DOHH2 (cell line): Measurements from ENCODE around the gene IGF1R.

ENCODE experiments used
- H3F3A ChIP-seq: fragments of 200-600 bp; sonication (generic), shearing (Covaris generic); 2 replicates; pipeline ENCODE4 v1.6.0; 2016; ENCODE audit warnings: antibody characterized with exemption, mild to moderate bottlenecking; ENCODE audit not compliant: control insufficient read depth, insufficient read depth
- H3K27ac ChIP-seq: fragments of 200-600 bp; sonication (generic); 2 replicates; pipeline ENCODE4 v1.5.1; 2014; ENCODE audit warnings: low read depth, mild to moderate bottlenecking, low read length, moderate library complexity
- H3K27me3 ChIP-seq: fragments of 200-600 bp; sonication (generic); 2 replicates; pipeline ENCODE4 v1.6.1; 2014; ENCODE audit warnings: mild to moderate bottlenecking, low read length, mixed read lengths; ENCODE audit not compliant: control insufficient read depth
- H3K36me3 ChIP-seq: fragments of 200-600 bp; sonication (generic); 2 replicates; pipeline ENCODE4 v1.6.1; 2014; ENCODE audit warnings: mild to moderate bottlenecking, low read length, moderate library complexity, mixed read lengths; ENCODE audit not compliant: control insufficient read depth
- H3K4me1 ChIP-seq: fragments of 200-600 bp; sonication (generic); 2 replicates; pipeline ENCODE4 v1.6.1; 2014; ENCODE audit warnings: mild to moderate bottlenecking, low read length, mixed read lengths; ENCODE audit not compliant: control insufficient read depth
- H3K4me2 ChIP-seq: fragments of 200-600 bp; sonication (generic); 2 replicates; pipeline ENCODE4 v1.6.0; 2014; ENCODE audit warnings: mild to moderate bottlenecking, low read length, moderate library complexity
- H3K4me3 ChIP-seq: fragments of 200-600 bp; sonication (generic); 2 replicates; pipeline ENCODE4 v1.5.1; 2014; ENCODE audit warnings: mild to moderate bottlenecking, low read length, mixed read lengths
- H3K79me2 ChIP-seq: fragments of 200-600 bp; sonication (generic); 2 replicates; pipeline ENCODE4 v1.6.1; 2014; ENCODE audit warnings: mild to moderate bottlenecking, low read length, mixed read lengths; ENCODE audit not compliant: control insufficient read depth
- H3K9me2 ChIP-seq: fragments of 200-600 bp; sonication (generic); replicated peaks from 2 replicates; pipeline ENCODE4 v1.6.1; 2014; ENCODE audit warnings: mild to moderate bottlenecking, low read length, mixed read lengths; ENCODE audit not compliant: control insufficient read depth
- H3K9me3 ChIP-seq: fragments of 200-600 bp; sonication (generic); 2 replicates; pipeline ENCODE4 v1.6.1; 2014; ENCODE audit warnings: antibody characterized with exemption, low read length, mixed read lengths; ENCODE audit not compliant: control insufficient read depth, insufficient read depth
- H4K20me1 ChIP-seq: fragments of 200-600 bp; sonication (generic); 2 replicates; pipeline ENCODE4 v1.6.0; 2014; ENCODE audit warnings: low read depth, mild to moderate bottlenecking, antibody characterized with exemption, low read length, moderate library complexity; ENCODE audit not compliant: control insufficient read depth, insufficient read depth
- CTCF ChIP-seq: fragments of 200-600 bp; sonication (generic); IDR thresholded peaks from one replicate; pipeline ENCODE4 v1.5.1; 2014; ENCODE audit warnings: antibody characterized with exemption, mild to moderate bottlenecking, low read depth, low read length; ENCODE audit not compliant: poor library complexity, severe bottlenecking
- EZH2phosphoT487 ChIP-seq: fragments of 200-600 bp; sonication (generic); IDR thresholded peaks from 2 replicates; pipeline ENCODE4 v1.6.1; 2017; ENCODE audit warnings: borderline replicate concordance, mild to moderate bottlenecking, antibody characterized with exemption, low read length, moderate library complexity, mixed read lengths

Gene IGF1R

GRCh38 chr15:98794748-98795147 is 146.4 kb downstream of the IGF1R start:
- Histone ChIP-seq H4K20me1 (peaks cover 5% of the 10 kb centered on the region; the same call in 1 of the 2 replicates), H3K9me2 (no peaks in the 10 kb centered on the region), H3K36me3 (no peaks in the 10 kb centered on the region), H3K4me1 (no peaks in the 10 kb centered on the region), H3K79me2 (no peaks in the 10 kb centered on the region), H3K9me3 (no peaks in the 10 kb centered on the region), H3K27me3 (peaks cover 4% of the 10 kb centered on the region), H3K27ac (no peak overlapping the region), H3F3A (no peaks in the 10 kb centered on the region), H3K4me3 (no peak overlapping the region), H3K4me2 (no peak overlapping the region)
- TF ChIP-seq CTCF (no peak), EZH2phosphoT487 (no peak)

- TF ChIP-seq CTCF (no peak), EZH2phosphoT487 (no peak)
- Histone ChIP-seq H3K4me2 (no peak overlapping the region), H3F3A (no peaks in the 10 kb centered on the region), H3K4me3 (no peak overlapping the region), H4K20me1 (peaks cover 7% of the 10 kb centered on the region; the same call in 1 of the 2 replicates), H3K79me2 (no peaks in the 10 kb centered on the region), H3K9me3 (no peaks in the 10 kb centered on the region), H3K36me3 (no peaks in the 10 kb centered on the region), H3K9me2 (no peaks in the 10 kb centered on the region), H3K27ac (no peak overlapping the region), H3K4me1 (no peaks in the 10 kb centered on the region), H3K27me3 (peaks cover 2% of the 10 kb centered on the region)
Observed at GRCh38 chr15:98795980-98796379, 147.6 kb downstream of the IGF1R start.

GRCh38 chr15:98796685-98797357 is 148.5 kb downstream of the IGF1R start:
- H3K36me3 ChIP-seq, result no peaks in the 10 kb centered on the region
- TF ChIP-seq EZH2phosphoT487 (no peak), CTCF (no peak)
- H3K9me2 ChIP-seq, result no peaks in the 10 kb centered on the region
- no peaks in the 10 kb centered on the region for H3K4me1 ChIP-seq
- H3K9me3 ChIP-seq, result no peaks in the 10 kb centered on the region
- no peak overlapping the region for H3K27ac ChIP-seq
- H3K4me2 ChIP-seq, result no peak overlapping the region
- no peaks in the 10 kb centered on the region for H3K79me2 ChIP-seq
- H3F3A ChIP-seq, result no peaks in the 10 kb centered on the region
- H4K20me1 ChIP-seq, result peaks cover 13% of the 10 kb centered on the region
- peaks cover 2% of the 10 kb centered on the region; the same call in 1 of the 2 replicates for H3K27me3 ChIP-seq
- no peak overlapping the region for H3K4me3 ChIP-seq
